Right cardiac atrium (tissue), 5 donors: ENCODE measurements around the gene XRCC1. TPM values are rescaled to one million over a fixed set of nuclear protein-coding genes. Genes with fewer than 3 reads are reported as not detected.

Source experiments
- ATAC-seq, 2 donors: fragments of 200-7000 bp; cut with Tn5 transposase; one replicate each; pipeline versions ENCODE4 v1.8.0 to v1.9.1; 2020; ENCODE audit warnings: moderate library complexity in 2 of 2, mild to moderate bottlenecking in 1 of 2
- DNase-seq, 3 donors: peaks; one replicate each; pipeline ENCODE4 v3.0.0-alpha.2; 2020
- H3K27ac ChIP-seq: one replicate; pipeline ENCODE4 v1.5.1; 2013; ENCODE audit warnings: mild to moderate bottlenecking, low read length, control low read depth, moderate library complexity
- H3K27me3 ChIP-seq: one replicate; pipeline ENCODE4 v1.6.1; 2013; ENCODE audit not compliant: control insufficient read depth, insufficient read depth
- H3K4me1 ChIP-seq: one replicate; pipeline ENCODE4 v1.6.1; 2013; ENCODE audit warnings: low read length; ENCODE audit not compliant: control insufficient read depth, insufficient read depth
- H3K4me3 ChIP-seq: one replicate; pipeline ENCODE4 v1.5.1; 2013; ENCODE audit warnings: low read length, control low read depth
- H3K9me3 ChIP-seq: one replicate; pipeline ENCODE4 v1.6.1; 2013; ENCODE audit warnings: low read length; ENCODE audit not compliant: control insufficient read depth
- WGBS: extraction: QIAGEN DNeasy Blood & Tissue Kit; methylation state at CpG from one replicate; pipeline ENCODE4 v1.1.7; 2013; 5-methylcytosine and 5-hydroxymethylcytosine counted together
- intact Hi-C, 4 donors: fragments of 100-400 bp; cut with DNase I; formaldehyde crosslinking; loops; one replicate each; pipeline versions ENCODE4 v1.11.0 to v1.14.0; 2022 to 2023
- long read RNA-seq, 4 donors: library from polyadenylated mRNA; unstranded; transcript quantifications; one replicate each; pipeline ENCODE4 v2.0.0, GENCODE V29; 2020 to 2021
- polyA plus RNA-seq: library from polyadenylated mRNA; stranded (reverse); fragments of 200-250 nt; gene quantifications from one replicate; pipeline ENCODE4 v1.2.3, GENCODE V29; 2013
- total RNA-seq, 4 donors: library from RNA; stranded (reverse); fragmentation: NEBNext Ultra II Directional; extraction: Animal tissue kit (Norgen Biotek cat#: 25700); gene quantifications; one replicate each; pipeline ENCODE4 v1.2.1, GENCODE V29; 2021
- donor health status: healthy with polysubstance abuse.
- donor health status: DM: no; HTN: yes; CAD: no.
- donor health status: DM: no; HTN: no; CAD: no.
- donor health status: DM: no; HTN: yes; CAD: no; lungs with severe emphysema.
- donor health status: DM: yes; HTN: yes; CAD: no.

XRCC1 gene, protein sequence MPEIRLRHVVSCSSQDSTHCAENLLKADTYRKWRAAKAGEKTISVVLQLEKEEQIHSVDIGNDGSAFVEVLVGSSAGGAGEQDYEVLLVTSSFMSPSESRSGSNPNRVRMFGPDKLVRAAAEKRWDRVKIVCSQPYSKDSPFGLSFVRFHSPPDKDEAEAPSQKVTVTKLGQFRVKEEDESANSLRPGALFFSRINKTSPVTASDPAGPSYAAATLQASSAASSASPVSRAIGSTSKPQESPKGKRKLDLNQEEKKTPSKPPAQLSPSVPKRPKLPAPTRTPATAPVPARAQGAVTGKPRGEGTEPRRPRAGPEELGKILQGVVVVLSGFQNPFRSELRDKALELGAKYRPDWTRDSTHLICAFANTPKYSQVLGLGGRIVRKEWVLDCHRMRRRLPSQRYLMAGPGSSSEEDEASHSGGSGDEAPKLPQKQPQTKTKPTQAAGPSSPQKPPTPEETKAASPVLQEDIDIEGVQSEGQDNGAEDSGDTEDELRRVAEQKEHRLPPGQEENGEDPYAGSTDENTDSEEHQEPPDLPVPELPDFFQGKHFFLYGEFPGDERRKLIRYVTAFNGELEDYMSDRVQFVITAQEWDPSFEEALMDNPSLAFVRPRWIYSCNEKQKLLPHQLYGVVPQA
- total RNA-seq, result 10 to 100 TPM; 13.5 to 17.1 (median 15.6) TPM
- polyA plus RNA-seq, result 11.2 TPM
- long read RNA-seq, donor 1, transcript XRCC1-201 (17 exons, 2,802 nt), result major isoform, 15 of 25 reads
- long read RNA-seq, donor 1, partial matches to known transcripts, result 5 of 25 reads
- long read RNA-seq, donor 1, other reads (novel, unspliced or antisense), result 5 of 25 reads
- long read RNA-seq, donor 2, transcript XRCC1-201 (17 exons, 2,802 nt), result major isoform, 18 of 22 reads
- long read RNA-seq, donor 2, partial matches to known transcripts, result 3 of 22 reads
- long read RNA-seq, donor 2, other reads (novel, unspliced or antisense), result 1 of 22 reads
- long read RNA-seq, donor 3, transcript XRCC1-201 (17 exons, 2,802 nt), result major isoform, 36 of 64 reads
- long read RNA-seq, donor 3, partial matches to known transcripts, result 21 of 64 reads
- long read RNA-seq, donor 3, other reads (novel, unspliced or antisense), result 6 of 64 reads
- long read RNA-seq, donor 4, transcript XRCC1-201 (17 exons, 2,802 nt), result major isoform, 9 of 14 reads
- long read RNA-seq, donor 4, partial matches to known transcripts, result 4 of 14 reads
- long read RNA-seq, donor 4, other reads (novel, unspliced or antisense), result 1 of 14 reads

DNA sequence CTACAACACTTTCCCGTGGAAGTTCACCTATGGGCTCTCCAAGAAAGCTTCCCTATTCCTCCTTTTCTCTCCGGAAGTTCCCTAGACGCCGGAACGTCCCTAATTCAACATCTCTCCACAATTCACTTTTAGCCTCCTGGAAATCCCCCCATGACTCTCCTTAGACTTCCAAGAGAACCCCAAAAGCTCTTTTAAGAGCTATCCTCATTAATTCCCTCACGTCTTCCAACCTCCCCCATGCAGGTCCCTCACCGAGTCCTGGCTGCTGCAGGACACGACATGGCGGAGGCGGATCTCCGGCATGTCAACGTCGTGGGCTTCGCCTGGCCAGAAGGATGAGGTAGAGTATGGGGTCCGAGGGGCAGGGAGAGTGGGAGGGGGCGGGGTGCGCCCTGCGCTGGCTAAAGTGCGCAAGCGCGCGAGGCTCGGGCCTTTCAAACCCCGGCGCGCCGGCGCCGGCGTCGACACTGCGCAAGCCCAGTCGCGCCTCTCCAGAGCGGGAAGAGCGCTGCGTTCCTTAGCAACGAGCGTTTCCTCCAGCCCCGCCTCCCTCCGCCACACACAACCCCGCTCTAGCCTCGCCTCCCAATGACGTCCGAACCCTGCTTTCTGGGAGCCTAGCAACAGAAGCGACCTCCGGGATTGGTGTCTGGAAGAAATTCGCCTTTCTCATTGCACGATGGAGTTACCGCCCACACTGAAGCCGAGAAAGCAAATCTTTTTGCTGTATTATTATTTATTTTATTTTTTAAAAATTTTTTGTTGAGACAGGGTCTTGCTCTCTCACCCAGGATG is at the start of gene XRCC1, which contains the start of gene PINLYP:
Gene XRCC1 (minus strand): TSS at position 372 of the 795 bp plus-strand sequence. CDS start 69 bp downstream, at position 303.
Gene PINLYP (plus strand): TSS at position 646 of the 795 bp plus-strand sequence. CDS start 1,391 bp downstream, outside the sequence.
- intact Hi-C loops, result loop anchor here in 1 of 4 donors (2.0 kb wide), 1 partner anchor 21 kb away; the partner anchor contains the start of genes IRGQ and ZNF576
- peak within 1 kb of the TSS; percentile 59 for H3K27ac ChIP-seq
- H3K4me1 ChIP-seq, result peaks cover 1% of the 10 kb centered on the region
- ATAC-seq, result peak; percentile 99
- WGBS, result under 1% methylated on average over 51 of the region's 51 CpGs
- H3K27me3 ChIP-seq, result no peaks in the 10 kb centered on the region
- H3K4me3 ChIP-seq, result peak within 1 kb of the TSS; percentile 78
- peak; percentile 99 for DNase-seq
- H3K9me3 ChIP-seq, result no peaks in the 10 kb centered on the region

DNA sequence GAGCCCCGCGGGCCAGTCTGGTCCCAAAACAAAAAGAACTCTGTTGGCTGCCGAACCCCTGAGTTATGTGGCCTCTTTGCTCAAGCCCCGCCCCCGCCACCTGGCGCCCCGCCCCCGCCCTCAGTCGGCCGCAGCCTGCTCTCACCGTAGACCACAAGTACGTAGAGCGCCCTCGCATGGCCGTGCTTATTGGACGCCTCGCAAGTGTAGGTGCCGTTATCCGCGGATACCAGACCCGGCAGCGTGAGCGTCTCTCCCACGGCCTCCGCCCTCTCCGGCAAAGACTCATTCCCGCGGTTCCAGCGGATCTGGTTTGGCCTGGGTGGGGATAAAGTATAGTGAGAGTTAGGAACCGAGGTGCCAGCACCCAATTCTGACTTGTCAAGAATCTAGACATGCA is 49.6 kb upstream of the XRCC1 start:
- DNase-seq, result peak; percentile 46 to 83 (median 79)

DNA sequence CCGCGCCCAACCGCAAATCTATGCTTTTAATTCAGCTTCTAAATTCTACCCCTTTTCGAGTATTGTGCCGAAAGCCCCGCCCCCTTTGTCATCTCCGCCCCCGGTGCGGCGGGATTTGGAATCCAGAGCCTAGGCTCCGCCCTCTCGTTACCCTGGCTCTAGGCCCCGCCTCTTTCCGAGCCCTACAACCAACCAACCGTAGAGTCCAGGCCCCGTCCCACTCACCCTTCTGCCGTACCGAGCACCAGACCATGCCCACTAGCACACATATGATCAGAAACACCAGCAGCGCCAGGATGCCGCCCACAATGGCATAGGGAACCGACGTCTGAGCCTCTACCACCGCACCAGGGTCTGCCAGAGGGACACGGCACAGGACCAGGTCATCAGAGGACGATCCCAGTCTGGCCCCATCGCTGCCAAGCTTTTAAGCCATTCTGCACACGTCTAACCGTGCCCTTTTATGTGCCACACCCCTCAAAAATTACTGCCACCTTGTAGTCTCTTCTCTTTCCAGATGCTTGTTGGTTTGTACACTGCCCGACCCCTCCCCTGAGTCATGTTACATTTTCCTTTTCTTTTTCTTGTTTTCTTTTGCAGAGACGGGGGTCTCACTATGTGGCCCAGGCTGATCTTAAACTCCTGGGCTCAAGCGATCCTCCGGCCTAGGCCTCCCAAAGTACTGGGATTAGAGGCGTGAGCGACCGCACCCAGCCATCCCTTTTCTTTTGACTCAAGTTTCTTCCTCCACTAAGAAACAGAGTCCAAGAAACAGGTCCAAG is 48.8 kb upstream of the XRCC1 start:
- WGBS, result 79% methylated on average over 35 of the region's 35 CpGs
- H3K4me3 ChIP-seq, result no peak overlapping the region
- no peaks in the 10 kb centered on the region for H3K4me1 ChIP-seq
- DNase-seq (no peak), ATAC-seq (no peak)
- intact Hi-C loops, result no loop called here
- H3K27ac ChIP-seq, result no peak overlapping the region
- H3K27me3 ChIP-seq, result no peaks in the 10 kb centered on the region
- H3K9me3 ChIP-seq, result no peaks in the 10 kb centered on the region

More for the DNA sequence above, 49.6 kb upstream of the XRCC1 start:
- intact Hi-C loops, result no loop called here
- no peak overlapping the region for H3K27ac ChIP-seq
- ATAC-seq, result no peak
- H3K4me3 ChIP-seq, result no peak overlapping the region
- H3K4me1 ChIP-seq, result no peaks in the 10 kb centered on the region
- H3K9me3 ChIP-seq, result no peaks in the 10 kb centered on the region
- no peaks in the 10 kb centered on the region for H3K27me3 ChIP-seq
- WGBS, result 32% methylated on average over 30 of the region's 30 CpGs

DNA sequence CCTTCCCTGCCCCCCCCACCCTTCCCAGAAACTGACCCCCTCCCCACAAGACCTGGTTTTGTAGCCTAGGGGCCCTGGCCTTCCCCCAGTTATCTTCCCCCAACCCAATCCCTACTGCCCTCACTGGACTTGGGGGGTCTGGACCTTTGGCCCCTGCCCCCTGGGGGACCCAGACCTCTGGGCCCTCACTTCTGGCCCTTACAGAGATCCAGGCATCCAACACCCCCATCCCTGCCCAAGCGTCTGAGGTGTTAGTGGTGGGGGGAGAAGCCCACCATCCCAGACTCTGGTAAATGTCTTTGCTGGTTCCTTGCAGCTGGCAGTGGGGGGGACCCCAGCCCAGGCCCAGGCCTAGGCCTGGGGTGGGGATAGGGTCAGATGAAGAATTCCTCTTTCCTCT is 47.6 kb upstream of the XRCC1 start:
- 85% methylated on average over 1 of the region's 1 CpG for WGBS
- Histone ChIP-seq H3K9me3 (no peaks in the 10 kb centered on the region), H3K27me3 (no peaks in the 10 kb centered on the region), H3K4me1 (no peaks in the 10 kb centered on the region), H3K27ac (no peak overlapping the region), H3K4me3 (no peak overlapping the region)
- DNase-seq (no peak), ATAC-seq (no peak)
- intact Hi-C loops, result no loop called here

DNA sequence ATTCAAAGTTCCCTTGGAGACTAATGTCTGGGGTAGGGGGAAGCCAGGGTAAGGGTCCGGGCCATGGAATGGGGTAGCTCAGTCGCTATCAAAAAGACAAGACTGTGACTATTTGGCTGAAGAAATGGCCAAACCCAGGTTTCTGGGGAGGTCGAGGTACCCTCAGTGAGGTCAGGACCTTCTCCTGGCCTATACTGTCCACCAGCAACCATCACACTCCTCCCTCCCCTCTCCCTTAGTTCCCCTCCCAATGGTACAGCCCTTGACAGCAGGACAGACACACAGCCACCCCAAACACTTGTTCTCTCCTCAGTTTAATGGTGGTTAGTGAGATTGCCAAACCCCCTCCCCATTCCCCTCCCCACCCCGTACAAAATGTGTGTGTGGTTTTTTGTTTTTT is 46.7 kb upstream of the XRCC1 start:
- H3K27ac ChIP-seq, result no peak overlapping the region
- H3K4me3 ChIP-seq, result no peak overlapping the region
- DNase-seq (no peak), ATAC-seq (no peak)
- H3K9me3 ChIP-seq, result no peaks in the 10 kb centered on the region
- intact Hi-C loops, result no loop called here
- H3K4me1 ChIP-seq, result no peaks in the 10 kb centered on the region
- WGBS, result 52% methylated on average over 4 of the region's 4 CpGs
- no peaks in the 10 kb centered on the region for H3K27me3 ChIP-seq

DNA sequence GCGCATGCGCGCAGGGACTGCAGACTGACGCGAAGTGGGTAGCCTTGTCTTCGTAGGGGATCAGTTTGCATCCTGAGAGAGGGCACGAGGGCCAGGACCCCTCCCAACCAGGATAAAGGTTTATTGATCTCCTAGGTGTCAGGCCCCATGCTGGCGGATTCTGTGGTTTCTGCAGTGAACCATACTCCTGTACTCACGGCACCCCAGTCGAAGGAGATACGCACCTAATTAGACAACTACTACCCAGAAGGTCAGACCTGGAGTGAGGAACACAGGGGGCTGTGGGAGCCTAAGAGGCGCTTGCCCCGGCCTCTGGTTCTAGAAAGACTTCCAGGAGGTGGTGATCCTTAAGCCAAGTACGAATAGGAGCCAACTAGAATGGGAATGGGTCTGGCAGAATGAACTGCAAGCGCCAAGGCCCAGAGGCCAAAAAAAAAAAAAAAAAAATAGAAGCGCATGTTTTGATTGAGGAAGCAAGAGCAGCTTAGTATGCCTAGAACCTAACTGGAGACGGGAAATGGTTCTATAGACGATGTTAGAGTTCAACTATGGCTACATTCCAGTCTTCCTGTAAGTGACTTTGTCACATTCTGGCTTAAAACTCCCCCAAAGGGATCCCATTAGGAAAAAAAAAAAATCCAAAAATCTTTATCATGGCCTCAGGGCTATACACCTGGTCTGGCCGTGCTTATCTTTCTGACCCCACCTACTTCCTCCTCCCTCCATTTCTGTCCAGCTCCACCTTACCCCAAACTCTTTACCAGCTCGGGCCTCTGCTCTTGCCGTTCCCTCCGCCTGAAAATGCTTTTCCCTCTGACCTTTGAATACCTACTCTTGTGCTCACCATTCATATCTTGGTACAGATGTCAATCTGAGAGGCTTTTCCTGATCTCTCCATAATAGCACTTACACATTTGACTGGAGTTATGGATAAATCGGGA is 45.0 kb upstream of the XRCC1 start:
- H3K9me3 ChIP-seq, result no peaks in the 10 kb centered on the region
- ATAC-seq, result peak in 1 of 2 donors; percentile 3
- H3K4me3 ChIP-seq, result peak overlapping the region; percentile 51
- H3K27ac ChIP-seq, result peak overlapping the region; percentile 69
- H3K27me3 ChIP-seq, result no peaks in the 10 kb centered on the region
- intact Hi-C loops, result no loop called here
- WGBS, result 40% methylated on average over 23 of the region's 23 CpGs
- DNase-seq, result peak in 1 of 3 donors; percentile 95
- no peaks in the 10 kb centered on the region for H3K4me1 ChIP-seq

DNA sequence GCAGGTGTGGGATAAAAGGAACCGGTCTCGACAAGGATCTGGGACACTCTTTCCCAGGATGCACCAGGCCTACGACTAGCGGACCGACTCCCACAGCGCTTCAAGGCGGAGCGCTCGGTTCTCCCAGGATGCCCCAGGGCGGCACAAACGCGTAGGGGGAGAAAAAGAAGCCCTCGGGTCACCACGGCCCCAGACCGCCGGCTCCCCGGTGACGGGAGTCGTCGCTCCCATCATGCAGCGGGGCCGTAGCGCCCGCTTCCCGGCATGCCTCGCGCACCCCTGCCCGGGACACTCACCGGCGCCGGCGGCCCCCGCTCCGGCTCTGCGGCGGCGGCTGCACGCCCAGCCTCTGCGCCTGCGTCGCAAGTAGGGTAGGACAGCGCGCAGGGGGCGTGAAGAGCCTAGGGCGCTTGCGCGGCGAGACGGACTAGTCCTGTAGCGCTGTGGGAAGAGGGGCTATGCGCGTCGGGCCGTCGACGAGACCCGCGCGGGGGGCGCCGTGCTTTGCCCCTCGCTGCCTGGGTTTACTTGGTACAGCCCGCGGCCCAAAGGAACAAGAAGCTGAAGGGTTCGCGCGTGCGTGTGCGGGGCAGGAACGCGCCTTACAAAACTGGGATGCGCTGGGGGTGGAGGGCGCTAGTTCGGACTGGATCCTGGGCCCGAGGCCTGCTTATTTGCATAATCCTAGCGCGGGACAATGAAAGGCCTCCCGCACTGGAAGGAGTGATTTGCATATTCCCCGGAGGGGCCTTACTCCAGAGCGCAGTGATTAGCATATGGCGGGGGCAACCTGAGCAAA is 44.1 kb upstream of the XRCC1 start, which contains the start of gene ZNF428:
Gene ZNF428 (minus strand): TSS at position 368 of the 799 bp plus-strand sequence. CDS start 5,325 bp downstream, outside the sequence.
- H3K4me3 ChIP-seq, result peak within 1 kb of the TSS; percentile 51
- ATAC-seq (peak; percentile 96), DNase-seq (peak; percentile 92 to 96 (median 95))
- intact Hi-C loops, result no loop called here
- peak within 1 kb of the TSS; percentile 69 for H3K27ac ChIP-seq
- WGBS, result under 1% methylated on average over 81 of the region's 81 CpGs
- H3K27me3 ChIP-seq, result no peaks in the 10 kb centered on the region
- H3K4me1 ChIP-seq, result no peaks in the 10 kb centered on the region
- H3K9me3 ChIP-seq, result no peaks in the 10 kb centered on the region

DNA sequence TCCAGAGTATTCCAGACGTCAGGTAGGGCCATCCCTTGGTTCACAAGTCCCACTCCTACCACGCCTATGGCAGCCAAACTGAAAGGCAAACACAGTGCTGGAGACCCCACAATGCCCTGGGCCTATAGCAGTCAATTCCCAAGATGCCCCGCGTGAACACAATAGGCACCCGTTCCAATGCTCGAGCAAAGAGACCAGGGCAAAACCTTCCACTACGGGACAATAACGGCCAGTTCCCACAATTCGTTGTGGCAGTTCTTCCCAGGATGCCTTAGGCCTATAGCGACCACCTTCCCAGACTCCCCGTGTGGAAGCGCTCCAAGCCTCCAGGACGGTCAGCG is 43.6 kb upstream of the XRCC1 start:
- Histone ChIP-seq H3K27ac (peak overlapping the region; percentile 69), H3K4me3 (peak overlapping the region; percentile 51), H3K4me1 (no peaks in the 10 kb centered on the region), H3K9me3 (no peaks in the 10 kb centered on the region), H3K27me3 (no peaks in the 10 kb centered on the region)
- under 1% methylated on average over 14 of the region's 14 CpGs for WGBS
- intact Hi-C loops, result no loop called here
- ATAC-seq (peak; percentile 3 to 39), DNase-seq (no peak)
